SIG-M5 treated with dmso at 0.1 percent for 504 hours (cell line): ENCODE results near the gene NFXL1.

Experiments used
- DNase-seq: peaks from one replicate; lab custom pipeline; 2025; ENCODE audit not compliant: unreplicated experiment; lab: John Stamatoyannopoulos, UW

NFXL1 gene

DNA sequence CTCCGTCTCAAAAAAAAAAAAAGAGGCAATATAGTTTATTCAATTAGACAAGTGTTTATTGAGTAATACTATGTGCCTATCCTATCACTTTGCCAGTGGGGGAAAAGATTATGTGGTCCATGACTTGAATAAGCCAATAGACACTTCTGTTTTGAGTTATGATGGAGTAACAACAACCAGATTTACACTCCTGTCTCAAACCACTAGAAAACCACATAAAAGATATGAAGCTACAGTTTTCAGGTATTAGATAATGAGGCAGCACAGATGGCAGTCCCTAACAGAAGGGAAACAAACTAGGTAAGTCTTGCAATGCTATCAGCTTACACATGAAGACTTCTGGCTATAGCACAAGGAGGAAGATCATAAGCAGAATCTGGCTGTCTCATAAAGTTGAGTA, 22.5 kb downstream of the NFXL1 start:
- DNase-seq: no peak

GRCh38 chr4:47882228-47882627, 32.2 kb downstream of the NFXL1 start:
- no peak for DNase-seq

DNA sequence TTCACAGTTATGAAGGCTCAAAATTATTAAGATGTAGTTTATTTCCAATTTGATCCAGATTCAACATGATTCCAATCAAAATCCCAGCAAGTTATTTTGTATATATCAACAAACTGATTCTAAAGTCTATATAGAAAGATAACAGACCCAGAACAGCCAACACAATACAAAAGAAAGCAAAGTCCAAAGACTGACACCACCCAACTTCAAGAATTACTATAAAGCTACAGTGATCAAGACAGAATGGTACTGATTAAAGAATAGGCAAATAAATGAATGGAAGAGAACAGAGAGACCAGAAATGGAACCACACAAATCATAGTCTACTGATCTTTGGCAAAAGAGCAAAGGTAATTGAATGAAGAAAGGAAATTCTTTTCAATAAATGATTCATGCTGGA, 34.9 kb downstream of the NFXL1 start:
- DNase-seq: no peak

GRCh38 chr4:47876784-47877546, 37.4 kb downstream of the NFXL1 start:
- DNase-seq: no peak

DNA sequence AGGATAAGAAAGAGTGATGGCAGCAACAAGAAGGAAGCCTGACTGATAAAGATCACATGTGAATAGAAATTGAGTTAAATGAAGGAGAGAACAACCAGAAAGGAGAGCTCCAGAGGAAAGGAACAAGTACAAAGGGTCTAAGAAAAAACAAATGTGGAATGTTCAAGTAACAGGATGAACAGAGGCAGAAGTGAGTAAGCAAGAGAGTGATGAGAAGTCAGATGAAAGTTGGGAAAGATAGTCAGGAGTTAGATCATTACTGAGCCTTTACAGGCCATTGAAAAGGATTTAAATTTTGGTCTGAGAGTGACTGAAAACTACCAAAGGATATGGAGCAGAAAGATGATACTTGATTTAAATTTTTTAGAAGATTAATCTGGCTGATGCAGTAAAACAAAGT, 38.1 kb downstream of the NFXL1 start:
- DNase-seq: no peak

DNA sequence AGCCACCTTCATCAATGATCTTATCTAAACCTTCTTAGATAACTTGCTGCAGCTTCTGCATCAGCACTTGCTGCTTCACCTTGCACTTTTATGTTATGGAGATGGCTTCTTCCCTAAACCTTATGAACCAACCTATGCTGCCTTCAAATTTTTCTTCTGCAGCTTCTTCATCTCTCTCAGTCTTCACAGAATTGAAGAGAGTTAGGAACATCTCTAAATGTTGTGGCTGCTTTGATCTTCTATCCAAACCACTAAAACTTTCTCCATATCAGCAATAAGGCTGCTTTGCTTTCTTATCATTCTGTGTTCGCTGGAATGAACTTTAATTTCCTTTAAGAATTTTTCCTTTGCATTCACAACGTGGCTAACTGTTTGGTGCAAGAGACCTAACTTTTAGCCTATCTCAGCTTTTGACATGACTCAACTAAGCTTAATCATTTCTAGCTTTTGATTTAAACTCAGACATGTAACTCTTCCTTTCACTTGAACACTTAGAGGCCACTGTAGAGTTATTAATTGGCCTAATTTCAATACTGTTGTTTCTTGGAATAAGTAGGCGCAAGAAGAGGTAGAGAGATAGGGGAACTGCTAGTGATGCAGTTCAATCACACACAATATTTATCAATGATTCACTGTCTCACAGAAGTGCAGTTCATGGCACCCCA, 40.4 kb downstream of the NFXL1 start:
- DNase-seq: no peak

DNA sequence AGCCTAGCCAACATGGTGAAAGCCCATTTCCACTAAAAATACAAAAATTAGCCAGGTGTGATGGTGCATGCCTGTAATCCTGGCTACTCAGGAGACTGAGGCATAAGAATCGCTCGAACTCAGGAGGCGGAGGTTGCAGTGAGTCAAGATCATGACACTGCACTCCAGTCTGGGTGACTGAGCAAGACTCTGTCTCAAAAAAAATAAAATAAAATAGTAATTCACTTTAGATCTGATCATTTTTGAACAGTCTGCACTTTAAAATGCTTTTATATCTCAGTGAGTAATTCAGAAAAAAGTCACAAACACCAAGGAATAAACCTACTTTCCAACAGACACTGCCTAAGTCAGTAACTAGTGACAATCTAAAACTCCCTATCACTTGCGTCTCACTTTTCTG, 50.9 kb downstream of the NFXL1 start:
- DNase-seq: no peak

- DNase-seq: no peak
Measured at GRCh38 chr4:47862297-47862696, 52.1 kb downstream of the NFXL1 start.

GRCh38 chr4:47860305-47860704, 54.1 kb downstream of the NFXL1 start:
- no peak for DNase-seq

- no peak for DNase-seq
Measured at GRCh38 chr4:47858006-47858405, 56.4 kb downstream of the NFXL1 start.

DNA sequence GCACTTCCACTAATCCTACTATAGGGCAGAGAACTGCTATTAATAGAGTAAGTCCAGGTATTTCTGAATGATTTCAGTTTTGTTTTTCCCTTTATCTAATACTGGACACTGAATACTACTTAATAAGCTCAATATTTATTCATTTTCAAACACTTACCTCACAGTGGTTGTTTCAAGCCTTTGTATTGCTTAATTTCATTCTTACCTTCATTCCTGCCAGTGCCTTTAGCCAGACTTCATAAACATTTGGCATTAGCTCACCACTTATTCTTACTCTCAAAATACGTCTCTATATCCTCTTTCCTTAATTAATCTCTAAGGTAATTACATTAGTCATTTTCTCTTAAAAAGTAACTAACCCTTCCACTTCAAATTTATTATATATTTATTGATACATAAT, 57.7 kb downstream of the NFXL1 start:
- no peak for DNase-seq

GRCh38 chr4:47855350-47855749, 59.0 kb downstream of the NFXL1 start:
- no peak for DNase-seq

DNA sequence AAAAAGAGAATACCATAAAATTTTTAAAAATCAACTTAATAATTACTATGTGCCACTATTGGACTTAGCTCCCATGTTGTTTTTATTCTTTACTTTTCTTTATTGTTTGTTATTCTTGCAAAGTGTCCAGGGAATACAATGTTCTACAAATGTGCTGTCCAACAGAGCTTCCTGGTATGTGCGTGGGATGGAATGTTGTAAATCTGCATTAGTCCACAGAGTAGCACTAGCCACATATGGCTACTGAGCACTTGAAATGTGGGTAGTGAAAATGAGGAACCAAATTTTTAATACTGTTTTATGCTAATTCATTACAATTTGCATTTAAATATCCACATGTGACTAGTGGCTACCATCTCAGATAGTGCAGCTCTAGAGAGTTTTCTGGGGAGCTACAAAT, 62.2 kb downstream of the NFXL1 start:
- no peak for DNase-seq

GRCh38 chr4:47849466-47849865, 64.9 kb downstream of the NFXL1 start:
- no peak for DNase-seq

DNA sequence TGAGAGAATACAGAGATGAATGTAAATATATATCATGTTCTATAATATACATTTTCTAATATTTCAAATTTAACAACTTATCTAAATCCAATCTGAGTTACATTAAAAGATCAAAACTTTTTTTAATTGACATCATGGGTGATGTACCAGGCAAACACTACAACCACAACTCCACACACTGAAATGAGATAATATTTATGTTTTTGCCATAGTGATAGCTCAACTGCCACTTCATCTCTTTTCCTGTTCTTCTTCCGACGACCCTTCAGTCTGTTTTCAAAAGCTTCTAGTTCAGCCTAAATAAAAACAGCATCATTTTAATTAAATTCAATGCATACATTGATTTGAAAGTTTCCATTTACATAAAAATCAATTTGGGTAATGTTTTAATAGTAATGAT, 66.3 kb downstream of the NFXL1 start:
- no peak for DNase-seq

GRCh38 chr4:47842985-47843384, 71.4 kb downstream of the NFXL1 start:
- no peak for DNase-seq

GRCh38 chr4:47840291-47840690, 74.1 kb downstream of the NFXL1 start:
- DNase-seq: no peak

DNA sequence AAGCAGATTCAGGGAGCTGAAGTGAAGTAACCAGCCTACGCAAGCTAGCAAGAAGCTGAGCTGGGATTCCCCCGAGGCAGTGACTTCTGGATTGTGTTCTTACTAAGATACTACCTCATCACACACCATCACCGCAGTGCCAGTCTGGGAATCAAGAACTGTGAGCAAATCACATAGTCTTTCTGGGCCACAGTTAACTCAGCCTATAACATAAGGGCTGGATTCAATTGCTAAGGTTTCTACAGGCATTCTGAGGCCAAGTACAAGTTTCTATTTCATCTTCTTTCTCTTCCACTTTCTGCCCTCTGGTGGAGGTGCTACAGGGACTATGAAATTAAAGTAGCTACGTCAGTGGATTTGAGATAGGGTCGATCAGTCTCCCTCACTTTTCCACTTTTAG, 75.1 kb downstream of the NFXL1 start:
- peak; percentile 36 for DNase-seq

DNA sequence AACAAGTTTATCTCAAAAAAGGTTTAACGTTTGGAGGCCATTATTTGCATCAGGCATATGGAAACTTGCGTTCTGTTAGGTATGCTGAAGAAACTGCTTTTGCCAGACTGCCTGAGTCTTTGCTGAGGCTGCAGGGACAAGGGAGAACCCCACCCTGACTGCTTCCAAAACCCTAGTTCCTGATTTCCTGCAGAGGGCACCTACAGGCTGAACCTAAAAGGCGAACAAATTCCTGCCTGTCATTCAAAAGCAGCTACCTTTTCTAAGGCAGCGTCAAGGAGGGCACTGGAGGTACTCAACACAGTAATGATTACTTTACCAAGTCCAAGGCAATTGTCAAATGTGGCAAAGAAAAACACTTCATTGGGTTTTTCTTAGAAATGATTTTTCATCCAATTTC, 75.9 kb downstream of the NFXL1 start:
- no peak for DNase-seq

DNA sequence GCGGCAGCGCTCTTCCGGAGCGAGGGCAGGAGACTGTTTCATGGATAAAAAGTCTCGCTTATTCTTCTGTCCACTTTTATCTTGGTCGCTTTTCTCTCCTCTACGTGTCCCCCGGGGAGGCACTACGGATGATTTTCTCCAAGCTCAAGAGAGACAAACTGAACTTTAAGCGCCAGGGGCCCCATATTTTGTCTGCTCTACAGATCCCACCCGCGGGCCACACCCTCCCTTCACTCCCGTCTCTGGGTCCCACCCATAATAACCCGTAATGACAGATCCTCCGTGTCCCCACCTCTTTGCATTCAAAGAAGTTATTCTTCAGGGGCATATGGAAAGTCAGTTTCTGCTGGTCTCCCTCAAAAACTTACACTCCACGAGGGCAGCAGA, 76.5 kb downstream of the NFXL1 start, which contains the start of gene CORIN:
CORIN (minus strand) TSS at position 160 of the 387 bp plus-strand sequence; CDS start at position 42, 118 bp downstream.
- DNase-seq: no peak

GRCh38 chr4:47837094-47837907, 77.1 kb downstream of the NFXL1 start:
- no peak for DNase-seq

- peak; percentile 65 for DNase-seq
Measured at GRCh38 chr4:47836641-47837093, 77.7 kb downstream of the NFXL1 start.
